ENCODE results near the gene RNF115.

RNF115 gene

GRCh38 chr1:145711213-145711651, 112.7 kb downstream of the RNF115 start:
- Histone ChIP-seq H3K4me3 (ENCODE audit: low read length) (no peak overlapping the region), H3K27me3 (ENCODE audit: control insufficient read depth, low read length) (peaks cover 4% of the 10 kb centered on the region; the same call in 1 of the 2 replicates), H3K27ac (ENCODE audit: low read depth, low read length) (no peak overlapping the region), H3K4me1 (ENCODE audit: control insufficient read depth, low read length) (no peaks in the 10 kb centered on the region), H3K36me3 (ENCODE audit: control insufficient read depth, low read length) (no peaks in the 10 kb centered on the region), H3F3A (ENCODE audit: control insufficient read depth, insufficient read depth) (no peaks in the 10 kb centered on the region), H3K79me2 (ENCODE audit: control insufficient read depth, low read length) (no peaks in the 10 kb centered on the region), H3K9me3 (ENCODE audit: control insufficient read depth, insufficient read depth, low read length) (no peaks in the 10 kb centered on the region), H4K20me1 (ENCODE audit: control insufficient read depth, insufficient read depth, low read depth, low read length) (no peaks in the 10 kb centered on the region), H3K4me2 (ENCODE audit: low read length) (no peak overlapping the region), H3K9me2 (replicated peaks; ENCODE audit: control insufficient read depth, low read length) (no peaks in the 10 kb centered on the region)
- no peak for TF ChIP-seq EZH2phosphoT487 (IDR thresholded peaks at IDR 0.05; ENCODE audit: borderline replicate concordance, low read length)

- Histone ChIP-seq H3K9me2 (replicated peaks; ENCODE audit: control insufficient read depth, low read length) (no peaks in the 10 kb centered on the region), H4K20me1 (ENCODE audit: control insufficient read depth, insufficient read depth, low read depth, low read length) (no peaks in the 10 kb centered on the region), H3K27ac (ENCODE audit: low read depth, low read length) (no peak overlapping the region), H3F3A (ENCODE audit: control insufficient read depth, insufficient read depth) (no peaks in the 10 kb centered on the region), H3K4me2 (ENCODE audit: low read length) (no peak overlapping the region), H3K9me3 (ENCODE audit: control insufficient read depth, insufficient read depth, low read length) (no peaks in the 10 kb centered on the region), H3K27me3 (ENCODE audit: control insufficient read depth, low read length) (peaks cover 4% of the 10 kb centered on the region; the same call in 1 of the 2 replicates), H3K4me3 (ENCODE audit: low read length) (no peak overlapping the region), H3K36me3 (ENCODE audit: control insufficient read depth, low read length) (no peaks in the 10 kb centered on the region), H3K79me2 (ENCODE audit: control insufficient read depth, low read length) (no peaks in the 10 kb centered on the region), H3K4me1 (ENCODE audit: control insufficient read depth, low read length) (no peaks in the 10 kb centered on the region)
- TF ChIP-seq, protein P1, sequence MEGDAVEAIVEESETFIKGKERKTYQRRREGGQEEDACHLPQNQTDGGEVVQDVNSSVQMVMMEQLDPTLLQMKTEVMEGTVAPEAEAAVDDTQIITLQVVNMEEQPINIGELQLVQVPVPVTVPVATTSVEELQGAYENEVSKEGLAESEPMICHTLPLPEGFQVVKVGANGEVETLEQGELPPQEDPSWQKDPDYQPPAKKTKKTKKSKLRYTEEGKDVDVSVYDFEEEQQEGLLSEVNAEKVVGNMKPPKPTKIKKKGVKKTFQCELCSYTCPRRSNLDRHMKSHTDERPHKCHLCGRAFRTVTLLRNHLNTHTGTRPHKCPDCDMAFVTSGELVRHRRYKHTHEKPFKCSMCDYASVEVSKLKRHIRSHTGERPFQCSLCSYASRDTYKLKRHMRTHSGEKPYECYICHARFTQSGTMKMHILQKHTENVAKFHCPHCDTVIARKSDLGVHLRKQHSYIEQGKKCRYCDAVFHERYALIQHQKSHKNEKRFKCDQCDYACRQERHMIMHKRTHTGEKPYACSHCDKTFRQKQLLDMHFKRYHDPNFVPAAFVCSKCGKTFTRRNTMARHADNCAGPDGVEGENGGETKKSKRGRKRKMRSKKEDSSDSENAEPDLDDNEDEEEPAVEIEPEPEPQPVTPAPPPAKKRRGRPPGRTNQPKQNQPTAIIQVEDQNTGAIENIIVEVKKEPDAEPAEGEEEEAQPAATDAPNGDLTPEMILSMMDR (IDR thresholded peaks at IDR 0.05; ENCODE audit: low read depth, low read length, poor library complexity, severe bottlenecking): no peak
These were observed 113.4 kb downstream of the RNF115 start for GRCh38 chr1:145710291-145711027.

- no peaks in the 10 kb centered on the region for H4K20me1 ChIP-seq (ENCODE audit: control insufficient read depth, insufficient read depth, low read depth, low read length)
- H3K27ac ChIP-seq (ENCODE audit: low read depth, low read length): no peak overlapping the region
- H3K4me2 ChIP-seq (ENCODE audit: low read length): no peak overlapping the region
- no peaks in the 10 kb centered on the region for H3F3A ChIP-seq (ENCODE audit: control insufficient read depth, insufficient read depth)
- no peaks in the 10 kb centered on the region for H3K4me1 ChIP-seq (ENCODE audit: control insufficient read depth, low read length)
- no peaks in the 10 kb centered on the region for H3K9me3 ChIP-seq (ENCODE audit: control insufficient read depth, insufficient read depth, low read length)
- no peak overlapping the region for H3K4me3 ChIP-seq (ENCODE audit: low read length)
- TF ChIP-seq, protein P1 (IDR thresholded peaks at IDR 0.05; ENCODE audit: low read depth, low read length, poor library complexity, severe bottlenecking): no peak
- TF ChIP-seq EZH2phosphoT487 (IDR thresholded peaks at IDR 0.05; ENCODE audit: borderline replicate concordance, low read length): no peak
- H3K27me3 ChIP-seq (ENCODE audit: control insufficient read depth, low read length): peaks cover 4% of the 10 kb centered on the region; the same call in 1 of the 2 replicates
- H3K36me3 ChIP-seq (ENCODE audit: control insufficient read depth, low read length): no peaks in the 10 kb centered on the region
- H3K79me2 ChIP-seq (ENCODE audit: control insufficient read depth, low read length): no peaks in the 10 kb centered on the region
- H3K9me2 ChIP-seq (replicated peaks; ENCODE audit: control insufficient read depth, low read length): no peaks in the 10 kb centered on the region
These were observed 115.8 kb downstream of the RNF115 start for GRCh38 chr1:145708063-145708462.

- Histone ChIP-seq H3K4me3 (ENCODE audit: low read length) (no peak within 1 kb of the TSS), H3K27me3 (ENCODE audit: control insufficient read depth, low read length) (peaks cover 4% of the 10 kb centered on the region; the same call in 1 of the 2 replicates), H3K9me3 (ENCODE audit: control insufficient read depth, insufficient read depth, low read length) (no peaks in the 10 kb centered on the region), H3K27ac (ENCODE audit: low read depth, low read length) (no peak within 1 kb of the TSS), H3K36me3 (ENCODE audit: control insufficient read depth, low read length) (no peaks in the 10 kb centered on the region), H3K4me2 (ENCODE audit: low read length) (no peak within 1 kb of the TSS), H3F3A (ENCODE audit: control insufficient read depth, insufficient read depth) (no peaks in the 10 kb centered on the region), H3K9me2 (replicated peaks; ENCODE audit: control insufficient read depth, low read length) (no peaks in the 10 kb centered on the region), H3K79me2 (ENCODE audit: control insufficient read depth, low read length) (no peaks in the 10 kb centered on the region), H4K20me1 (ENCODE audit: control insufficient read depth, insufficient read depth, low read depth, low read length) (no peaks in the 10 kb centered on the region), H3K4me1 (ENCODE audit: control insufficient read depth, low read length) (no peaks in the 10 kb centered on the region)
- no peak for TF ChIP-seq EZH2phosphoT487 (IDR thresholded peaks at IDR 0.05; ENCODE audit: borderline replicate concordance, low read length)
- TF ChIP-seq, protein P1 (IDR thresholded peaks at IDR 0.05; ENCODE audit: low read depth, low read length, poor library complexity, severe bottlenecking): no peak
These were observed 116.6 kb downstream of the RNF115 start, which contains the start of gene PDZK1 for GRCh38 chr1:145707183-145707867. PDZK1 (minus strand) TSS chr1:145707368; CDS start chr1:145688021, 19,347 bp downstream.

All from DOHH2 (cell line).